SU-DHL-6 (cell line): Measurements from ENCODE around the gene PFKL.

ENCODE experiments used
- H2AFZ ChIP-seq: fragments of 200-600 bp; sonication (generic); 2 replicates; pipeline ENCODE4 v1.6.1; 2014; ENCODE audit warnings: low read depth, mild to moderate bottlenecking, moderate library complexity, mixed read lengths, antibody characterized with exemption, low read length; ENCODE audit not compliant: severe bottlenecking
- H3F3A ChIP-seq: fragments of 200-600 bp; shearing (Covaris generic); 2 replicates; pipeline ENCODE4 v1.6.0; 2016; ENCODE audit warnings: antibody characterized with exemption, mild to moderate bottlenecking; ENCODE audit not compliant: insufficient read depth
- H3K27ac ChIP-seq: fragments of 200-600 bp; sonication (generic); 2 replicates; pipeline ENCODE4 v1.5.1; 2016; ENCODE audit warnings: low read depth, mild to moderate bottlenecking, low read length, moderate library complexity, mixed read lengths
- H3K27me3 ChIP-seq: fragments of 200-600 bp; sonication (generic), shearing (Covaris generic); 2 replicates; pipeline ENCODE4 v1.6.0; 2014; ENCODE audit warnings: mild to moderate bottlenecking, low read length
- H3K36me3 ChIP-seq: fragments of 200-600 bp; sonication (generic); 2 replicates; pipeline ENCODE4 v1.6.1; 2014; ENCODE audit warnings: mild to moderate bottlenecking, low read length, mixed read lengths
- H3K4me2 ChIP-seq: fragments of 300-600, 200-600 bp; shearing (Covaris generic), sonication (generic); 2 replicates; pipeline ENCODE4 v1.6.0; 2014; ENCODE audit warnings: low read length, low read depth, mild to moderate bottlenecking; ENCODE audit not compliant: poor library complexity, severe bottlenecking
- H3K4me3 ChIP-seq: fragments of 200-600 bp; sonication (generic); 2 replicates; pipeline ENCODE4 v1.5.1; 2014; ENCODE audit warnings: antibody characterized with exemption, low read length, mild to moderate bottlenecking, mixed read lengths; ENCODE audit not compliant: insufficient read depth, poor library complexity, severe bottlenecking
- H3K79me2 ChIP-seq: fragments of 200-600 bp; sonication (generic); 2 replicates; pipeline ENCODE4 v1.6.1; 2014; ENCODE audit warnings: mild to moderate bottlenecking, low read length, moderate library complexity; ENCODE audit not compliant: insufficient read depth
- H3K9ac ChIP-seq: fragments of 200-600 bp; sonication (generic); 2 replicates; pipeline ENCODE4 v1.7.0; 2014; ENCODE audit warnings: mild to moderate bottlenecking, low read length
- H3K9me2 ChIP-seq: fragments of 200-600 bp; sonication (generic); replicated peaks from 2 replicates; pipeline ENCODE4 v1.6.1; 2014; ENCODE audit warnings: low read length; ENCODE audit not compliant: insufficient read depth
- H3K9me3 ChIP-seq: fragments of 200-600 bp; sonication (generic); 2 replicates; pipeline ENCODE4 v1.6.1; 2014; ENCODE audit warnings: low read length, mixed read lengths; ENCODE audit not compliant: insufficient read depth
- H4K20me1 ChIP-seq: fragments of 200-600 bp; sonication (generic); 2 replicates; pipeline ENCODE4 v1.6.1; 2014; ENCODE audit warnings: low read depth, mild to moderate bottlenecking, antibody characterized with exemption, low read length, moderate library complexity, mixed read lengths
- CTCF ChIP-seq: fragments of 200-600 bp; sonication (generic); IDR thresholded peaks from one replicate; pipeline ENCODE4 v1.5.1; 2017; ENCODE audit warnings: antibody characterized with exemption, mild to moderate bottlenecking, low read length, moderate library complexity; ENCODE audit not compliant: insufficient read depth, poor library complexity, severe bottlenecking
- EZH2phosphoT487 ChIP-seq: fragments of 200-600 bp; sonication (generic), shearing (Covaris generic); conservative IDR thresholded peaks from 2 replicates; pipeline ENCODE4 v1.6.1; 2018; ENCODE audit warnings: mild to moderate bottlenecking, antibody characterized with exemption, low read length, moderate library complexity, mixed read lengths

PFKL gene

GRCh38 chr21:44263221-44263760 is 36.6 kb upstream of the PFKL start:
- Histone ChIP-seq H4K20me1 (no peaks in the 10 kb centered on the region), H3K9me3 (no peaks in the 10 kb centered on the region), H3K4me2 (no peak overlapping the region), H2AFZ (no peak overlapping the region), H3F3A (no peaks in the 10 kb centered on the region), H3K9me2 (no peaks in the 10 kb centered on the region), H3K27me3 (no peaks in the 10 kb centered on the region), H3K27ac (no peak overlapping the region), H3K36me3 (no peaks in the 10 kb centered on the region), H3K9ac (no peak overlapping the region), H3K79me2 (no peaks in the 10 kb centered on the region), H3K4me3 (no peak overlapping the region)
- TF ChIP-seq EZH2phosphoT487 (no peak), CTCF (no peak)

- no peak overlapping the region for H3K9ac ChIP-seq
- no peaks in the 10 kb centered on the region for H4K20me1 ChIP-seq
- TF ChIP-seq CTCF = no peak
- no peak for TF ChIP-seq EZH2phosphoT487
- H3K4me2 ChIP-seq = no peak overlapping the region
- H2AFZ ChIP-seq = no peak overlapping the region
- H3K4me3 ChIP-seq = no peak overlapping the region
- H3K79me2 ChIP-seq = no peaks in the 10 kb centered on the region
- H3K27me3 ChIP-seq = no peaks in the 10 kb centered on the region
- no peaks in the 10 kb centered on the region for H3K9me2 ChIP-seq
- no peaks in the 10 kb centered on the region for H3F3A ChIP-seq
- H3K27ac ChIP-seq = no peak overlapping the region
- H3K36me3 ChIP-seq = no peaks in the 10 kb centered on the region
- no peaks in the 10 kb centered on the region for H3K9me3 ChIP-seq
Measured at GRCh38 chr21:44263768-44264167, 36.1 kb upstream of the PFKL start.

GRCh38 chr21:44265734-44266270 is 34.1 kb upstream of the PFKL start:
- Histone ChIP-seq H2AFZ (no peak overlapping the region), H3K27me3 (no peaks in the 10 kb centered on the region), H3F3A (no peaks in the 10 kb centered on the region), H3K9me2 (no peaks in the 10 kb centered on the region), H3K79me2 (no peaks in the 10 kb centered on the region), H3K9me3 (no peaks in the 10 kb centered on the region), H3K9ac (no peak overlapping the region), H3K27ac (no peak overlapping the region), H4K20me1 (no peaks in the 10 kb centered on the region), H3K36me3 (no peaks in the 10 kb centered on the region), H3K4me2 (no peak overlapping the region), H3K4me3 (no peak overlapping the region)
- TF ChIP-seq CTCF (no peak), EZH2phosphoT487 (no peak)
